ENCODE results near the gene PPP1R2. TPM values are rescaled to one million over a fixed set of nuclear protein-coding genes. Genes with fewer than 3 reads are reported as not detected.

PPP1R2 gene
- total and polyA plus RNA-seq, 2 donors (not counting 3 experiments of a cell fraction or from before 2014, with no cell fraction given) = 19.9 to 37.3 TPM

GRCh38 chr3:195508185-195508584 is 34.9 kb downstream of the PPP1R2 start:
- intact Hi-C loops (cut with micrococcal nuclease) (no loop called here), dilution Hi-C loops (cut with MboI; ENCODE audit: extremely low pct_ligation_motif_present, low sequenced_read_pairs) (no loop called here)
- Histone ChIP-seq H2AFZ (ENCODE audit: low read depth, low read length) (no peak overlapping the region), H4K20me1 (replicated peaks; ENCODE audit: control insufficient read depth, extremely low read depth, insufficient read depth, low read length) (no peaks in the 10 kb centered on the region), H3K9me1 (replicated peaks; ENCODE audit: control insufficient read depth, extremely low read depth, insufficient read depth, low read length) (no peaks in the 10 kb centered on the region), H3K4me1 (ENCODE audit: control insufficient read depth, extremely low read depth, insufficient read depth, low read length) (no peaks in the 10 kb centered on the region), H3K27me3 (ENCODE audit: control insufficient read depth in 2 of 2, insufficient read depth in 2 of 2, low read length in 2 of 2) (no peaks in the 10 kb centered on the region), H3K79me2 (ENCODE audit: control insufficient read depth, insufficient read depth, low read length) (no peaks in the 10 kb centered on the region), H3K9ac (replicated peaks; ENCODE audit: extremely low read depth, insufficient read depth, low read length) (no peak overlapping the region), H3K27ac (ENCODE audit: insufficient read depth, low read depth, low read length) (no peak overlapping the region), H3K4me2 (ENCODE audit: insufficient read depth, low read length) (no peak overlapping the region), H3K4me3 (replicated peaks in 1 of 3; ENCODE audit: insufficient read depth in 1 of 3, low read depth in 1 of 3, low read length in 3 of 3) (no peak overlapping the region), H3K9me3 (replicated peaks; ENCODE audit: control insufficient read depth, insufficient read depth, low read length) (no peaks in the 10 kb centered on the region), H3K36me3 (ENCODE audit: control insufficient read depth in 2 of 2, extremely low read depth in 1 of 2, insufficient read depth in 2 of 2, low read length in 2 of 2) (no peaks in the 10 kb centered on the region)
- peak; percentile 0 for DNase-seq (ENCODE audit: low read depth, low spot score)
- ChIA-PET CTCF (interaction anchor here (1.0 to 2.6 kb wide), 3 partner anchors 15 to 826 kb away, joined by 3 to 14 read pairs (median 5); partner anchors contain the start of gene XXYLT1), POLR2A (no interaction called here)
- TF ChIP-seq MYC (IDR thresholded peaks at IDR 0.05; ENCODE audit: low read depth, low read length) (no peak), FOS (IDR thresholded peaks at IDR 0.05; ENCODE audit: borderline replicate concordance, insufficient read depth, low read length) (no peak), POLR2AphosphoS5 (IDR thresholded peaks at IDR 0.05; ENCODE audit: insufficient read depth, low read depth, low read length) (no peak), POLR2A (IDR thresholded peaks at IDR 0.05; ENCODE audit: low read depth, low read length) (no peak), JUN (IDR thresholded peaks at IDR 0.05; ENCODE audit: borderline replicate concordance, insufficient read depth, insufficient read length, low read depth) (no peak), GATA2 (IDR thresholded peaks at IDR 0.05; ENCODE audit: insufficient read depth, insufficient read length, low read depth, low read length) (no peak), MAX (IDR thresholded peaks at IDR 0.05; ENCODE audit: insufficient read depth, insufficient read length) (no peak), EZH2 (IDR thresholded peaks at IDR 0.05; ENCODE audit: borderline replicate concordance, low read depth, low read length, severe bottlenecking) (no peak)
- TF ChIP-seq, protein P1, sequence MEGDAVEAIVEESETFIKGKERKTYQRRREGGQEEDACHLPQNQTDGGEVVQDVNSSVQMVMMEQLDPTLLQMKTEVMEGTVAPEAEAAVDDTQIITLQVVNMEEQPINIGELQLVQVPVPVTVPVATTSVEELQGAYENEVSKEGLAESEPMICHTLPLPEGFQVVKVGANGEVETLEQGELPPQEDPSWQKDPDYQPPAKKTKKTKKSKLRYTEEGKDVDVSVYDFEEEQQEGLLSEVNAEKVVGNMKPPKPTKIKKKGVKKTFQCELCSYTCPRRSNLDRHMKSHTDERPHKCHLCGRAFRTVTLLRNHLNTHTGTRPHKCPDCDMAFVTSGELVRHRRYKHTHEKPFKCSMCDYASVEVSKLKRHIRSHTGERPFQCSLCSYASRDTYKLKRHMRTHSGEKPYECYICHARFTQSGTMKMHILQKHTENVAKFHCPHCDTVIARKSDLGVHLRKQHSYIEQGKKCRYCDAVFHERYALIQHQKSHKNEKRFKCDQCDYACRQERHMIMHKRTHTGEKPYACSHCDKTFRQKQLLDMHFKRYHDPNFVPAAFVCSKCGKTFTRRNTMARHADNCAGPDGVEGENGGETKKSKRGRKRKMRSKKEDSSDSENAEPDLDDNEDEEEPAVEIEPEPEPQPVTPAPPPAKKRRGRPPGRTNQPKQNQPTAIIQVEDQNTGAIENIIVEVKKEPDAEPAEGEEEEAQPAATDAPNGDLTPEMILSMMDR (IDR thresholded peaks at IDR 0.05; ENCODE audit: extremely low read depth in 1 of 2, insufficient read depth in 1 of 2, low read depth in 1 of 2, low read length in 2 of 2) = no peak
- no TSS peak for BruUV-seq (replicated peaks)
- no peak for FAIRE-seq
